GM06990 (cell line): ENCODE data around the gene HLX.

Experiments
- DNase-seq: peaks from one replicate; pipeline ENCODE4 v3.0.0-alpha.2; 2011; ENCODE audit not compliant: insufficient read length; ENCODE audit errors: extremely low read depth
- H3K27me3 ChIP-seq: replicated peaks from 2 replicates; pipeline ENCODE4 v1.6.0; 2011; ENCODE audit warnings: low read length; ENCODE audit not compliant: control insufficient read depth, insufficient read depth
- H3K36me3 ChIP-seq: 2 replicates; pipeline ENCODE4 v1.5.1; 2011; ENCODE audit warnings: low read length; ENCODE audit not compliant: control insufficient read depth, insufficient read depth
- H3K4me3 ChIP-seq: replicated peaks from 2 replicates; pipeline ENCODE4 v1.5.1; 2011; ENCODE audit warnings: low read depth, mild to moderate bottlenecking, control low read depth, low read length
- CTCF ChIP-seq: IDR thresholded peaks from 2 replicates; pipeline ENCODE4 v1.5.1; 2011; ENCODE audit warnings: low read length, control low read depth, mild to moderate bottlenecking, inconsistent platforms; ENCODE audit not compliant: insufficient read depth, poor library complexity, severe bottlenecking

The HLX gene

GRCh38 chr1:220841293-220841692 is 38.0 kb upstream of the HLX start:
- Histone ChIP-seq H3K4me3 (no peak overlapping the region), H3K27me3 (no peaks in the 10 kb centered on the region), H3K36me3 (no peaks in the 10 kb centered on the region)
- TF ChIP-seq CTCF, result no peak
- no peak for DNase-seq

- Histone ChIP-seq H3K36me3 (no peaks in the 10 kb centered on the region), H3K4me3 (no peak overlapping the region), H3K27me3 (no peaks in the 10 kb centered on the region)
- no peak for DNase-seq
- no peak for TF ChIP-seq CTCF
These were observed 35.7 kb upstream of the HLX start for GRCh38 chr1:220843481-220844011.

GRCh38 chr1:220852408-220852807 is 26.8 kb upstream of the HLX start:
- no peak for DNase-seq
- Histone ChIP-seq H3K27me3 (no peaks in the 10 kb centered on the region), H3K4me3 (no peak overlapping the region), H3K36me3 (no peaks in the 10 kb centered on the region)
- TF ChIP-seq CTCF, result no peak

- Histone ChIP-seq H3K27me3 (peaks cover 2% of the 10 kb centered on the region), H3K36me3 (no peaks in the 10 kb centered on the region), H3K4me3 (no peak overlapping the region)
- no peak for DNase-seq
- no peak for TF ChIP-seq CTCF
These were observed 6.9 kb upstream of the HLX start for GRCh38 chr1:220872296-220872695.

GRCh38 chr1:220873087-220873486 is 6.2 kb upstream of the HLX start:
- Histone ChIP-seq H3K4me3 (no peak overlapping the region), H3K27me3 (peaks cover 2% of the 10 kb centered on the region), H3K36me3 (no peaks in the 10 kb centered on the region)
- TF ChIP-seq CTCF, result no peak
- DNase-seq, result no peak
